ENCODE data around the gene RAD51B.
A peak's percentile ranks its signal among the peaks of the same experiment; 100 is the strongest.

The RAD51B gene

GRCh38 chr14:68222154-68222553, 402.6 kb downstream of the RAD51B start:
- Histone ChIP-seq H3K27ac (ENCODE audit: extremely low read depth, low read depth, low read length) (no peak overlapping the region), H3K9me3 (ENCODE audit: control insufficient read depth, insufficient read depth, low read depth, low read length) (no peaks in the 10 kb centered on the region), H3K4me3 (ENCODE audit: low read depth, low read length) (no peak overlapping the region), H3K4me1 (ENCODE audit: control insufficient read depth, insufficient read depth, low read length) (peaks cover 2% of the 10 kb centered on the region), H3K36me3 (ENCODE audit: control insufficient read depth in 2 of 2, insufficient read depth in 1 of 2, low read length in 2 of 2) (no peaks in the 10 kb centered on the region)
- POLR2A ChIA-PET = no interaction called here
- CTCF ChIA-PET = interaction anchor here (0.6 to 1.6 kb wide), 2 partner anchors 10 to 158 kb away, joined by 3 to 4 read pairs; no protein-coding TSS in a partner anchor
- TF ChIP-seq ZNF146 (tag by site-specific recombination; IDR thresholded peaks at IDR 0.05) (peak; percentile 64), ZNF211 (tag by site-specific recombination; IDR thresholded peaks at IDR 0.05; ENCODE audit: low read depth) (peak; percentile 89), ZNF580 (tag by site-specific recombination; IDR thresholded peaks at IDR 0.05) (0 out of 2 replicates have a peak, but pooled peaks have one; percentile 38), ZBTB7A (tag by site-specific recombination; IDR thresholded peaks at IDR 0.05; ENCODE audit: low read depth) (no peak), SCRT2 (tag by site-specific recombination; IDR thresholded peaks at IDR 0.05) (no peak), ZNF302 (tag by site-specific recombination; IDR thresholded peaks at IDR 0.05; ENCODE audit: low read depth) (no peak)

- POLR2A ChIA-PET = no interaction called here
- Histone ChIP-seq H3K4me1 (ENCODE audit: control insufficient read depth, insufficient read depth, low read length) (peaks cover 2% of the 10 kb centered on the region; the same call in 1 of the 2 replicates), H3K4me3 (ENCODE audit: low read depth, low read length) (no peak overlapping the region), H3K36me3 (ENCODE audit: control insufficient read depth in 2 of 2, insufficient read depth in 1 of 2, low read length in 2 of 2) (no peaks in the 10 kb centered on the region), H3K27ac (ENCODE audit: extremely low read depth, low read depth, low read length) (no peak overlapping the region), H3K9me3 (ENCODE audit: control insufficient read depth, insufficient read depth, low read depth, low read length) (no peaks in the 10 kb centered on the region)
- CTCF ChIA-PET = interaction anchor here (0.6 to 1.6 kb wide), 2 partner anchors 10 to 157 kb away, joined by 3 to 4 read pairs; no protein-coding TSS in a partner anchor
- TF ChIP-seq ZNF23 (tag by site-specific recombination; IDR thresholded peaks at IDR 0.05; ENCODE audit: borderline replicate concordance) (no peak), ZNF473 (tag by site-specific recombination; IDR thresholded peaks at IDR 0.05) (no peak), ZNF391 (tag by site-specific recombination; IDR thresholded peaks at IDR 0.05; ENCODE audit: borderline replicate concordance, low read depth) (no peak), ZSCAN4 (tag by site-specific recombination; IDR thresholded peaks at IDR 0.05) (no peak), ZSCAN5A (tag by site-specific recombination; IDR thresholded peaks at IDR 0.05) (no peak), TCF7L2 (IDR thresholded peaks at IDR 0.05; ENCODE audit: borderline replicate concordance, low read depth, low read length) (no peak), BCL6B (tag by site-specific recombination; IDR thresholded peaks at IDR 0.05) (no peak)
Measured at GRCh38 chr14:68222726-68223125, 403.1 kb downstream of the RAD51B start.

GRCh38 chr14:68223631-68224030, 404.1 kb downstream of the RAD51B start:
- ChIA-PET POLR2A (no interaction called here), CTCF (interaction anchor here (1.6 kb wide), 1 partner anchor 9 kb away, joined by 3 read pairs; no protein-coding TSS in a partner anchor)
- no peak for TF ChIP-seq ZNF280D (tag by site-specific recombination; IDR thresholded peaks at IDR 0.05)
- peak; percentile 62 for TF ChIP-seq PRDM6 (tag by site-specific recombination; IDR thresholded peaks at IDR 0.05)
- Histone ChIP-seq H3K27ac (ENCODE audit: extremely low read depth, low read depth, low read length) (no peak overlapping the region), H3K4me3 (ENCODE audit: low read depth, low read length) (no peak overlapping the region), H3K4me1 (ENCODE audit: control insufficient read depth, insufficient read depth, low read length) (peaks cover 2% of the 10 kb centered on the region; the same call in 1 of the 2 replicates), H3K9me3 (ENCODE audit: control insufficient read depth, insufficient read depth, low read depth, low read length) (no peaks in the 10 kb centered on the region), H3K36me3 (ENCODE audit: control insufficient read depth in 2 of 2, insufficient read depth in 1 of 2, low read length in 2 of 2) (no peaks in the 10 kb centered on the region)

Data from HEK293 (cell line).